NB4 (cell line): ENCODE data around the gene NBPF4.
"Not testable (repeated sequence)": the region's sequence is repeated elsewhere in the genome, so short reads cannot be mapped to it uniquely, and the experiment has no call there.

ENCODE experiments used
- DNase-seq: peaks from one replicate; pipeline ENCODE4 v3.0.0; 2010; ENCODE audit warnings: low read depth
- H3K4me3 ChIP-seq: one replicate; pipeline ENCODE4 v1.5.1; 2011; ENCODE audit warnings: mild to moderate bottlenecking, low read depth, low read length, moderate library complexity

NBPF4 gene

DNA sequence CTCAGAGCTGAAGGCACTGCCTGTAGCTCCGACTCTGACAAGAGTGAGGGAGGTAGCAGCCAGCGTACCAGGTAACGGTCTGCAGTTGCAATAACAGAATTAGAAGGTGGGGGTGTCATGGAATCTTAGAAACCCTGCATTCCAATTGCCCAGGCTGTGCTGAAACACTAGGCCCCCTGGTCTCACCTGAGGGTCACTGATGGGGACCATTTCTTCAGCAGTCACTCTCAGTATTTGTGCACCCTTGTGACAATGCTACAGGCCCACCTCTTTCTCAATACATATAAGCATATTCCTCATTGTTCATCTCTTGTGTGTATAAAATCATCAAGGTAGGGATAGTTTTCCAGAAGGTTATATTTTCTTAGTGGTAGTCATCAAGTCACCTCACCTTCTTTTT is at the start of gene NBPF4:
NBPF4 (minus strand) TSS at position 101 of the 400 bp plus-strand sequence. CDS start 315 bp downstream, outside the sequence.
- not testable (repeated sequence) for H3K4me3 ChIP-seq, DNase-seq

DNA sequence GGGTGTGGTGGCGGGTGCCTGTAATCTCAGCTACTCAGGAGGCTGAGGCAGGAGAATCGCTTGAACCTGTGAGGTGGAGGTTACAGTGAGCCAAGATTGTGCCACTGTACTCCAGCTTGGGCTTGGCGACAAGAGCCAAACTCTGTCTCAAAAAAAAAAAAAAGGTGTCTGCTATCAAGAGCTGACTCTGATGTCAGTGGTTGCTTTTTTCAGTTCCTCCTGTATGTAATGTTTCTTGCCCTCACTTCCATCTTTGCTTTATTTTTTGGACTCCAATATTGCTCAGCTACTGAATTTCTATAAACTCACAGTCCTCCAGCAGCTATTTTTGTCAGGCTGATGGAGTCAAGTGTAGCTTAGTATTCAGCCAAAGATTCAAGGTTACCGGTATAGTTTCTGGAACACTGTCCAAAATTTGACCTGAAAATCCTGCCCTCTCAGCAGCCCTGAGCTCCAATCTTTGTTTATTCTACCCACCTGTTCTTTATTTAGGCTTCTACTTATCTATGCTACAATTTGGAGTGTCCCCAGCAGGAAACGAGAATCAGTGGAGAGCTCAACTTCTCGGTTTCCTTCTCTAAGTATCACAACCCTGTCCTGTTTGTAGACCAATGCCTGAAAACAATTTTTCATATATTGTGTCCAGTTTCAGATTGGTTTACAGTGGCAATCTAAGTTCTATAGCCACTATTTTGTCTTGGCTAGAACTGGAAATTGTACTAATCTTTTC is 38.8 kb upstream of the NBPF4 start:
- not testable (repeated sequence) for H3K4me3 ChIP-seq, DNase-seq

- not testable (repeated sequence) for DNase-seq, H3K4me3 ChIP-seq
Measured at GRCh38 chr1:108272485-108273327, 28.8 kb upstream of the NBPF4 start.

DNA sequence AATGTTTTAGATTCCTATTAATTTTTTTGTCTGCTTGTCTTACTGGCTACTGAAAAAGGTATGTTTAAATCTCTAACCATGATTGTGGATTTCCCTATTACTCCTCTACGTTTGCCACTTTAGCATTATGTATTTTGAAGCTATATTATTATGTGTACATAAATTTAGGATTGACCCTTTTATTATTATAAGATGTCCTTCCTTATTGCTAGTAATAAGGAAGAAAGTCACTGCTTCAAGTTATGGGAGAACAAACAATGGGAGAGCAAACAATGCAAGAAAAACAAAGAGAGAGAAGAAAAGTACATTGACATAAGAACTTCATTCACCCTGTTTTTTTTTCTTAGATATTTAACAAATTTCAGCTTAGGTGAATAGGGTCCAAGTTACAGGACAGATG is 23.2 kb upstream of the NBPF4 start:
- not testable (repeated sequence) for H3K4me3 ChIP-seq, DNase-seq

- DNase-seq, H3K4me3 ChIP-seq: not testable (repeated sequence)
Measured at GRCh38 chr1:108261967-108262366, 18.1 kb upstream of the NBPF4 start.

DNA sequence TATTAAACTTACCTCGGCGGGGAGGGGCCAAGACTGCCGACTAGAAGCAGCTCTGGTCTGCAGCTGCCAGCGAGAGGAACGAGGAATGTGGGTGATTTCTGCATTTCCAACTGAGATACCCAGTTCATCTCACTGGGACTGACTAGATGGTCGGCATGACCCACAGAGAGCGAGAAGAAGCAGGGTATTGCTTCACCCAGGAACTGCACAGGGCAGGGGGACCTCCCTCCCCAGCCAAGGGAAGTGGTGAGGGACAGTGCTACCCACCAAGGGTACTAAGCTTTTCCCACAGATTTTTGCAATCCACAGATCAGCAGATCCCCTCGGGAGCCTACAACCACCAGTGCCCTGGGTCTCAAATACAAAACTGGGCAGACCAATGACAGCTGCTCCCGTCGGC is 17.6 kb upstream of the NBPF4 start:
- not testable (repeated sequence) for H3K4me3 ChIP-seq

GRCh38 chr1:108260578-108261259 is 16.8 kb upstream of the NBPF4 start:
- H3K4me3 ChIP-seq, DNase-seq: not testable (repeated sequence)

More for the DNA sequence above, 17.6 kb upstream of the NBPF4 start:
- not testable (repeated sequence) for DNase-seq

- H3K4me3 ChIP-seq, DNase-seq: not testable (repeated sequence)
Measured at GRCh38 chr1:108255426-108255825, 11.6 kb upstream of the NBPF4 start.

GRCh38 chr1:108239426-108239825 is 4.5 kb downstream of the NBPF4 start:
- not testable (repeated sequence) for H3K4me3 ChIP-seq, DNase-seq

- not testable (repeated sequence) for DNase-seq, H3K4me3 ChIP-seq
Measured at GRCh38 chr1:108235308-108235707, 8.6 kb downstream of the NBPF4 start.

- not testable (repeated sequence) for H3K4me3 ChIP-seq, DNase-seq
Measured at GRCh38 chr1:108232183-108232582, 11.7 kb downstream of the NBPF4 start.

GRCh38 chr1:108229976-108230375 is 13.9 kb downstream of the NBPF4 start:
- not testable (repeated sequence) for DNase-seq, H3K4me3 ChIP-seq

DNA sequence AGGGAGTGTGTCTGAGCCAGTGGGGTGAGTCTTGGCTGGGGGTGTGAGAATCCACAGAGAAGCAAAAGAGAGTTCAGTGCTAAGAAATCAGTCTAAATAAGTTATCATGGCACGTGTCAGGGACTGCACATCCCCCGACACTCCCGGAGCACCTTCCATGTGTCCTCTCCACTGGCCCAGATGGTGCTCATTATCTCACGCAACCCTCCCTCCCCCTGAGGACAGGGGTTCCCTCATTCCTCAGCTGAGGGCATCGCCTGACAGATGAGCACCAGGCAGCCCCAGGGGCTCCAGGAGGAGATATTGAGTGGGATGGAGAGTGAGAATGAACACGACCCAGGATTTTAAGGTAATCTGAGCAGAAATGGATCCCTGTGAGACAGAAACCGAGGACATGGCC is 16.1 kb downstream of the NBPF4 start:
- not testable (repeated sequence) for H3K4me3 ChIP-seq, DNase-seq

DNA sequence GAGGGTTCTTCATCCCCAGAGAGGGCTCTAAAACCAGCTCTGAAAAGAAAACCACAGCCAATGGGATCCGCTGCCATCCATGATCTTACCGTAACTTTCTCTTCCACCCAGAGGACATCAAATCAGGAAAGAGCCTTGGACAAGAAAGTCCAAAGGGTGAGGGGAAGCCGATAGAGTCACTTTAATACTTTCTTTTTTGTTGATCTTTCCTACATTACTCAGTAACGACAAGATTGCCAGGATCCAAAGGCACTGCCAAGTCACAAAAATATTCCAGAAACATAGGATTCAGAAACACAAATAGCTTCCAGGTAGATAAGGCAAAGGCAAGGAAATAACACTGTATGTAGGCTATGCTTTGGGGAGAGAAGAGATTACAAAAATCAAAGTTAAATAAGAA is 17.0 kb downstream of the NBPF4 start:
- not testable (repeated sequence) for H3K4me3 ChIP-seq, DNase-seq

DNA sequence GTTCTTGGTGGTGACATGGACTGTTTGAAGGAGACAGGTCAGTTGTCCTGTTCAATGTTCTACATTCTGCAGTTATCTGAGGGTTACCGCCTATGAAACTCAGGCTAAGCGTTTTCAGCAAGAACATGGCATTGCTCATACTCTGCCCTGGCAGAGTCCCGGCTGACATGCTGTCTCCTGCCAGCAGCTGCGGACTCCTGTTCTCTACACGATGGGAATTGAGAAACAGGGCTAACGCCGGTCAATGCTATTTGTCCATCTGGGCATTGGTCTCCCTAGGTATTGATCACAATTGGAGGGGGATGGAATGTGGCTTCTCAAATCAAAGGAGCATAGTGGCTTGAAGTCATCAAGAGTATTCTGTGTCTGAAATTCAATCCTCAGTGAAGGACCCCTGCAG is 20.6 kb downstream of the NBPF4 start:
- H3K4me3 ChIP-seq, DNase-seq: not testable (repeated sequence)

GRCh38 chr1:108217515-108218174 is 26.2 kb downstream of the NBPF4 start:
- not testable (repeated sequence) for H3K4me3 ChIP-seq, DNase-seq

- DNase-seq, H3K4me3 ChIP-seq: not testable (repeated sequence)
Measured at GRCh38 chr1:108217007-108217406, 26.9 kb downstream of the NBPF4 start.

DNA sequence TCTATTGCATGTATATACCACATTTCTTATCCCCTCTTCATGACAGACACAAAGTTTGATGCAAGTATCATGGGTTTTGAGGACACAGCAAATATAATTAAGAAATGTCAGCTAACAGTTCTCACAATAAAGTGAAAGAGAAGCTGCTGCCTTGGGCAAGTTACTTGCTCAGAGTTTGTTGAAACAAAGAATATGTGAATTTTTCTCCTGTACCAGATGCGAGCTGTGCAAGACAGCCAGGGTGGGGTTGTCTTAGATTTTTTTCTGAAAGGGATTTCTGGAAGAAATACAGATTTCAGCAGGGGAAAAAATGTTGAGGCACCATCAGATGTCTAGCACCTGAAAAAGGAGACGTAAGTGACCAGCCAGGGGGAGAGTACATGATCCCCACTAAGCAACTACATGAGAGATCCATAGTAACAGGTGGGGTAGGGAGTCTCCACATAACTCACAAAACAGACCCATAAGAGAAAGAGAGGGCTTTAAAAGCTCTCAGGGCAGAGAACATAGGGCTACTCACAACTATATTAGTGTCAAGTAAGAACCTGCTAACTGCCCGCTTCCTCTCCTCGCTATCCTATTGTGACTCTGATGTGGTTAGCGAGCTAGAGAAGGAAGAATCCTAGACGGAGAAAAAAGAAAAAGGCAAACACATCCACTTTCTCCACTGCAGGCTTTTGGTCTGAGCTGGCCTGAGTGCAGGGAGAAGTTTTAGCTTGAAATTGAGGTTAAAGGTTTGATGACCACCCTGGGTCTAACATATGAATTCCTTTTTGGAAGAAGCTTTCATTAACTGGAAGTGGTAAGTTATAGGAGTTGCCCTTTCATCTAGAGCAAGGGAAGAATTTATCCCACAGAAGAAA is 27.6 kb downstream of the NBPF4 start:
- H3K4me3 ChIP-seq, DNase-seq: not testable (repeated sequence)
